Measurements from ENCODE around the gene ZNF74. TPM values are rescaled to one million over a fixed set of nuclear protein-coding genes. Genes with fewer than 3 reads are reported as not detected.

Gene ZNF74
- total and polyA plus RNA-seq, 3 donors from 2014 or later = 4.1 to 11.8 (median 6.5) TPM

DNA sequence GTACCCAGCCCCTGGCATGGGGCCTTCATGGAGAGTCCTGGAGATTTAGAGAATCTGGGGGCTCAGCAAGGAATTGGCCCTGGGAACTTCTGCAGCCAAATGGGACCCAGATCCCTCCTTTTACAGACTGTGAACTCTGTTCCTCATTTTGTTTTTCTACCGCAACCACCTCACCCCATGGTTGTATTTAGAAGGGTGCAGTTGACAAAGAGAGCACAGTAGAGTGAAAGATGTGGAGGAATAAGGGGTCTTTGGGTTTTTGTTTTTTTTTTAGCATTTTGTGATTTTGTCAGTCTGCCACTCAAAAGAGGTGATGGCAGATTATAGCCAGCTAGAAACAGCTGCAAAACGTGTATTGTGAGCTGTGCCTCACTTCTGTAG, 1.9 kb downstream of the ZNF74 start:
- Histone ChIP-seq H3K27ac (no peak overlapping the region), H3K27me3 (no peaks in the 10 kb centered on the region), H3K4me3 (no peak overlapping the region), H3K9me3 (no peaks in the 10 kb centered on the region), H3K4me1 (peaks cover 3% of the 10 kb centered on the region), H3K36me3 (ENCODE audit: low read depth, missing control alignments) (no peaks in the 10 kb centered on the region)
- intact Hi-C loops (cut with DNase I; ENCODE audit: low total_unique reads) = no loop called here
- TF ChIP-seq POLR2A (IDR thresholded peaks at IDR 0.05) = no peak
- TF ChIP-seq, protein P1, sequence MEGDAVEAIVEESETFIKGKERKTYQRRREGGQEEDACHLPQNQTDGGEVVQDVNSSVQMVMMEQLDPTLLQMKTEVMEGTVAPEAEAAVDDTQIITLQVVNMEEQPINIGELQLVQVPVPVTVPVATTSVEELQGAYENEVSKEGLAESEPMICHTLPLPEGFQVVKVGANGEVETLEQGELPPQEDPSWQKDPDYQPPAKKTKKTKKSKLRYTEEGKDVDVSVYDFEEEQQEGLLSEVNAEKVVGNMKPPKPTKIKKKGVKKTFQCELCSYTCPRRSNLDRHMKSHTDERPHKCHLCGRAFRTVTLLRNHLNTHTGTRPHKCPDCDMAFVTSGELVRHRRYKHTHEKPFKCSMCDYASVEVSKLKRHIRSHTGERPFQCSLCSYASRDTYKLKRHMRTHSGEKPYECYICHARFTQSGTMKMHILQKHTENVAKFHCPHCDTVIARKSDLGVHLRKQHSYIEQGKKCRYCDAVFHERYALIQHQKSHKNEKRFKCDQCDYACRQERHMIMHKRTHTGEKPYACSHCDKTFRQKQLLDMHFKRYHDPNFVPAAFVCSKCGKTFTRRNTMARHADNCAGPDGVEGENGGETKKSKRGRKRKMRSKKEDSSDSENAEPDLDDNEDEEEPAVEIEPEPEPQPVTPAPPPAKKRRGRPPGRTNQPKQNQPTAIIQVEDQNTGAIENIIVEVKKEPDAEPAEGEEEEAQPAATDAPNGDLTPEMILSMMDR (IDR thresholded peaks at IDR 0.05) = no peak
- DNase-seq = no peak
- 68 to 80% methylated on average over 2 of the region's 2 CpGs for WGBS, 2 donors

DNA sequence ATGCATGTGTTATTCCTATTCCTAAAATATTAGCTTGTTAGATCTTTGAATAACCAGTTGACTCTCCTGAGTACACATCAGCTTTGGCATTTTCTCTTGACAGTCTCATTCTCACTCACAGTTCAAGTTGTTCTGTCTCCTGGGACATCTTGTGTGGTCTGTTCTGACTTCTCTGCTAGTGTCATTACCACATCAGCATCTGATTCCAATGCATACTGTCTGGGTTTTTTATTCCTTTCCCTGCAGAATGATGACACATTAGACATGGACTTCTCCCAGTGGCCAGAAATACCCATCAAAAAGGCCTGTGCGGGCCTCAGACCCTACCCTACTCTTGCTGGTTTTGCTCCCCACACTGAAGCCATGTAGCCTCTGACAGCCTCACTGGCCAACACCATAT, 2.7 kb downstream of the ZNF74 start:
- Histone ChIP-seq H3K4me1 (peaks cover 3% of the 10 kb centered on the region), H3K9me3 (no peaks in the 10 kb centered on the region), H3K27ac (no peak overlapping the region), H3K27me3 (no peaks in the 10 kb centered on the region), H3K4me3 (no peak overlapping the region), H3K36me3 (ENCODE audit: low read depth, missing control alignments) (no peaks in the 10 kb centered on the region)
- TF ChIP-seq, protein P1 (IDR thresholded peaks at IDR 0.05) = no peak
- no peak for TF ChIP-seq POLR2A (IDR thresholded peaks at IDR 0.05)
- DNase-seq = no peak
- WGBS, 2 donors = 56 to 66% methylated on average over 1 of the region's 1 CpG
- intact Hi-C loops (cut with DNase I; ENCODE audit: low total_unique reads) = no loop called here

DNA sequence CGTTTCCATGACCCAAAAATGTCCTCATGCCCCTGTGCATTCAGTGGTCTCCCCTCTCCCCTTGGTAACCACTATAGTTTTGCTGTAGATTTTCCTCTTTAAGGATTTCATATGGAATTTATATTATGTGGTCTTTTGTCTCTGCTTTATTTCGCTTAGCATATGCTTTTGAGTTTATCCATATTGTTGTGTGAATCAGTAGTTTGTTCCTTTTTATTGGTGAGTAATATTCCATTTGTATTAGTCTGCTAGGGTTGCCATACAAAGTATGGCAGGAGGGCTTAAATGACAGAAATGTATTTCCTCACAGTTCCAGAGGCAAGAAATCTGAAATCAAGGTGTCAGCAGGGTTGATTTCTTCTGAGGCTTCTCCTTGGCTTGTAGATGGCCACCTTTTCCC, 3.5 kb downstream of the ZNF74 start:
- no peaks in the 10 kb centered on the region for H3K27me3 ChIP-seq
- no peak for DNase-seq
- peaks cover 3% of the 10 kb centered on the region for H3K4me1 ChIP-seq
- TF ChIP-seq, protein P1 (IDR thresholded peaks at IDR 0.05) = no peak
- no peak for TF ChIP-seq POLR2A (IDR thresholded peaks at IDR 0.05)
- no peaks in the 10 kb centered on the region for H3K9me3 ChIP-seq
- no peaks in the 10 kb centered on the region for H3K36me3 ChIP-seq (ENCODE audit: low read depth, missing control alignments)
- intact Hi-C loops (cut with DNase I; ENCODE audit: low total_unique reads) = no loop called here
- WGBS, 2 donors = 95 to 98% methylated on average over 2 of the region's 2 CpGs
- no peak overlapping the region for H3K27ac ChIP-seq
- no peak overlapping the region for H3K4me3 ChIP-seq

DNA sequence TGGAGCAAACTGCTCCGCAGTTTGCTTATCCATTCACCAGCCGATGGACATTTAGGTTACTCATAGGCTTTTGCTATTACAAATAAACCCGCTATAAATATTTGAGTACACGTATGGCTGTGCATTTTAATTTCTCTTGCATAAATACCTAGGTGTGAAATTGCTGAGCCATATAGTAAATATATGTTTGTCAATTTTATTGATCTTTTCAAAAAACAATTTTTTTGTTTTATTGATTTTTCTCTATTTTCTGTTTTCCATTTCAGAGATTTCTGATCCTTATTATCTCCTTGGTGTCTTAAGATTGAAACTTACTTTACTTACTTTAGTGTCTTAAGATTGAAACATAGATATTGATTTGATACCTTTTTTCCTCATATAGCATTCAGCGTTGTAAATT, 4.5 kb downstream of the ZNF74 start:
- no peak overlapping the region for H3K27ac ChIP-seq
- no peak overlapping the region for H3K4me3 ChIP-seq
- H3K36me3 ChIP-seq (ENCODE audit: low read depth, missing control alignments) = no peaks in the 10 kb centered on the region
- no peak for TF ChIP-seq POLR2A (IDR thresholded peaks at IDR 0.05)
- no peak for DNase-seq
- H3K9me3 ChIP-seq = no peaks in the 10 kb centered on the region
- intact Hi-C loops (cut with DNase I; ENCODE audit: low total_unique reads) = no loop called here
- WGBS, 2 donors = 94 to 96% methylated on average over 5 of the region's 5 CpGs
- H3K27me3 ChIP-seq = no peaks in the 10 kb centered on the region
- H3K4me1 ChIP-seq = peaks cover 3% of the 10 kb centered on the region

DNA sequence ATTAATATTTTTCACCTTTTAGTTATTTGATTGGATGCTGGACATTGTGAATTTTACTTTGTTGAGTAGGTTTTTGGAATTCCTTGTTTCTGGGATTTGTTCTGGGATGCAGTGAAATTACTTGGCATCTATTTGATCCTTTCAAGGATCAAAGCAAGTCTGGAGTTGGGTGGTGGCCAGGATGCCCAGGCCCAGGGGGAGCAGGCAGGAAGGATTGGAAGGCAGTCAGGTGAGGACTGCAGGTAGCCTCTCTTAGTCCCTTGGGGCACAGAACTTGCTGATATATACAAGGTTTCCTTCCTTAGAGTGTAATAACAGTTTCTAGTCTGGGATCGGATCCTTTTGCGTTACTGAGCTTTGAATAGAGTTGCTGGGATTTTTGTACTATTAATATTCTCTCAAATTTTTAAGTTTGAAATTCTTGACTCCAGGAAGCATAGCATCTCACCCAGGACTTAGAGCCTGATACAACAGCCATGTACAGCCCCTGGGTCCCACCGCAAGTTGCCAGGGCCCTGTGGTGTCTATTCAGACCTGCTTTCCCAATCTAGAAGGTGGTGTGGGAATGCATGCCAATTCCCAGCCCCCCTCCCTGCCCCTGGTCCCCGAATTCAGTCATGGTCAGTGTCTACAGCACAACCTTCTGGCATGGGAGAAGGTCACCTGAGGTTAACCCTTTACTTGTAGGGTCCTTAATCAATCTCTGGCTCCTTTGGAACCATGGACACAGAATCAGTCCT, 6.1 kb downstream of the ZNF74 start:
- H3K27ac ChIP-seq = no peak overlapping the region
- WGBS, 2 donors = 87 to 92% methylated on average over 4 of the region's 4 CpGs
- peaks cover 3% of the 10 kb centered on the region for H3K4me1 ChIP-seq
- H3K9me3 ChIP-seq = no peaks in the 10 kb centered on the region
- DNase-seq = no peak
- intact Hi-C loops (cut with DNase I; ENCODE audit: low total_unique reads) = no loop called here
- H3K4me3 ChIP-seq = no peak overlapping the region
- TF ChIP-seq POLR2A (IDR thresholded peaks at IDR 0.05) = no peak
- TF ChIP-seq, protein P1 (IDR thresholded peaks at IDR 0.05) = no peak
- H3K36me3 ChIP-seq (ENCODE audit: low read depth, missing control alignments) = no peaks in the 10 kb centered on the region
- H3K27me3 ChIP-seq = no peaks in the 10 kb centered on the region
